Subcutaneous adipose tissue (tissue), 4 donors: ENCODE data around the gene PTH1R. TPM values are rescaled to one million over a fixed set of nuclear protein-coding genes. Genes with fewer than 3 reads are reported as not detected.

Experiments
- CTCF ChIP-seq: fragments of 450-650 bp; IDR thresholded peaks from one replicate; pipeline ENCODE4 v1.5.1; 2016; ENCODE audit warnings: low read depth, mild to moderate bottlenecking, control low read depth, antibody characterized with exemption, moderate library complexity
- total RNA-seq, 4 donors: library from RNA; depleted of rRNA; stranded (reverse); fragments of >200 nt; gene quantifications; one replicate each; pipeline ENCODE4 v1.1.0, GENCODE V29; 2016

The PTH1R gene
- total RNA-seq, 4 donors from 2014 or later, result 14.8 to 67.8 (median 16.2) TPM

GRCh38 chr3:46871222-46871621 lies 6.3 kb upstream of the PTH1R start:
- no peak for TF ChIP-seq CTCF

- TF ChIP-seq CTCF, result no peak
Observed at GRCh38 chr3:46873521-46873920, 4.0 kb upstream of the PTH1R start.

GRCh38 chr3:46874430-46874829 lies 3.1 kb upstream of the PTH1R start:
- no peak for TF ChIP-seq CTCF

GRCh38 chr3:46875560-46875959 lies 2.0 kb upstream of the PTH1R start:
- TF ChIP-seq CTCF, result no peak

- TF ChIP-seq CTCF, result no peak
Observed at GRCh38 chr3:46876313-46877300, 914 bp upstream of the PTH1R start.

- no peak for TF ChIP-seq CTCF
Observed at GRCh38 chr3:46878781-46879436, 1.4 kb downstream of the PTH1R start.

DNA sequence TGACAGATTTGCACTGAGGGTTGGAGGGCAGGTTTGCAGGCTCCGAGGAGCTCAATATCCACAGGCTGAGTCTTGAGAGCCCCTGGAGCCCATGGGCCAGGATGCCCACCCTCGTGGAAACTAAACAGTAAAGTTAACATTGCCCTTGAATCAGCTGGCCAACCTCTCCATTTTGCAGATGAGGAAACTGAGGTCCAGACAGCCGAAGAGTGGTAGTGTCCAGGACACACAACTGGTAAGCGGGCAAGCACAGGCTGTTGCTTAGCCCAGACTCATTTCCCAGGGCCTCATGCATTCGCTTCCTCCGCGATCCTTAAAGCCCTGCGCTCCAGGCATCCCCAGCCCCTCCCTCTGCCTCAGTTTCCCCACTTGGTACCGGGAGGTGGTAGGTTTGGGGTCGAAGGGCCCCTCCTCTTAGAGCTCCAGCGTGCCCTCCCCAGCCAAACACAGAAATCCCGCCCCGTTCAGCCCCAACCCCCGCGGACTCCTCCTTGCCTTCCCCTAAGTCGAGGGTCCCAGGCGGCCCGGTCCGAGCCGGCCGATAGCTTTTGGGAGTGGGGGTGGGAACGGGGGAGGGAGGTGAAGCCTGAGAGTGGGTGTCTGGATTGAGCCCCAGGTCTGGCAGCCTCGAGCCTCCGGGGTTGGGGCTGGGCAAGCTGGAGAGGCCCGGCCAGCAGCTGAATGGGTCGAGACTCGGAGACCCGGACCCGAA lies 3.5 kb downstream of the PTH1R start:
- no peak for TF ChIP-seq CTCF
